Esophagus squamous epithelium (tissue), 5 donors: ENCODE results near the gene RASSF3. TPM values are rescaled to one million over a fixed set of nuclear protein-coding genes. Genes with fewer than 3 reads are reported as not detected.
"Not testable (repeated sequence)": the region's sequence is repeated elsewhere in the genome, so short reads cannot be mapped to it uniquely, and the experiment has no call there.

Experiments used
- DNase-seq: peaks from one replicate; lab custom pipeline; 2025; lab: John Stamatoyannopoulos, UW
- H3K27ac ChIP-seq, 4 donors: fragments of 200-600 bp; sonication (generic); one replicate each; pipeline ENCODE4 v1.5.1; 2016 to 2019; ENCODE audit warnings: mild to moderate bottlenecking in 1 of 4
- H3K27me3 ChIP-seq, 4 donors: fragments of 200-600 bp; sonication (generic); 1 replicate in 3 of 4; 2 replicates in 1 of 4; pipeline versions ENCODE4 v1.5.1 to v1.6.0; 2017 to 2021; ENCODE audit warnings: antibody characterized with exemption in 1 of 4
- H3K36me3 ChIP-seq, 3 donors: fragments of 200-600 bp; sonication (generic); one replicate each; pipeline ENCODE4 v1.5.1; 2016 to 2019
- H3K4me1 ChIP-seq, 3 donors: fragments of 200-600 bp; sonication (generic); one replicate each; pipeline ENCODE4 v1.5.1; 2017 to 2019
- H3K4me3 ChIP-seq, 4 donors: fragments of 200-600 bp; sonication (generic); 1 replicate in 3 of 4; 2 replicates in 1 of 4; pipeline ENCODE4 v1.5.1; 2016 to 2019; ENCODE audit warnings: mild to moderate bottlenecking in 2 of 4, moderate library complexity in 1 of 4
- H3K9me3 ChIP-seq, 3 donors: fragments of 200-600 bp; sonication (generic); one replicate each; pipeline ENCODE4 v1.5.1; 2016 to 2019
- POLR2A ChIP-seq, 4 donors: fragments of 450-650 bp; IDR thresholded peaks; one replicate each; pipeline ENCODE4 v1.6.1; 2017; ENCODE audit warnings: antibody characterized with exemption in 4 of 4, mild to moderate bottlenecking in 4 of 4, moderate library complexity in 3 of 4
- WGBS, 2 donors: methylation state at CpG; one replicate each; pipeline ENCODE4 v1.1.5; 2018; 5-methylcytosine and 5-hydroxymethylcytosine counted together
- intact Hi-C: fragments of 100-400 bp; cut with DNase I; formaldehyde crosslinking; loops from one replicate; pipeline ENCODE4 v1.15.0; 2022
- total RNA-seq, 4 donors: library from RNA; depleted of rRNA; stranded (reverse); fragments of >200 nt; gene quantifications; one replicate each; pipeline ENCODE4 v1.1.0, GENCODE V29; 2016
- TF ChIP-seq, protein P1 (sequence below), 6 experiments: fragments of 450-650 bp in 4 of 6; fragments of 200-600 bp in 2 of 6; sonication (generic) in 2 of 6; IDR thresholded peaks; one replicate each; pipeline ENCODE4 v1.5.1; 2016 to 2019; ENCODE audit warnings: antibody characterized with exemption in 6 of 6, mild to moderate bottlenecking in 4 of 6, moderate library complexity in 4 of 6
- donor health status: DM: yes; HTN: yes; CAD: no.

The RASSF3 gene
- total RNA-seq, 4 donors from 2014 or later, result 10.4 to 44.4 (median 15.5) TPM

DNA sequence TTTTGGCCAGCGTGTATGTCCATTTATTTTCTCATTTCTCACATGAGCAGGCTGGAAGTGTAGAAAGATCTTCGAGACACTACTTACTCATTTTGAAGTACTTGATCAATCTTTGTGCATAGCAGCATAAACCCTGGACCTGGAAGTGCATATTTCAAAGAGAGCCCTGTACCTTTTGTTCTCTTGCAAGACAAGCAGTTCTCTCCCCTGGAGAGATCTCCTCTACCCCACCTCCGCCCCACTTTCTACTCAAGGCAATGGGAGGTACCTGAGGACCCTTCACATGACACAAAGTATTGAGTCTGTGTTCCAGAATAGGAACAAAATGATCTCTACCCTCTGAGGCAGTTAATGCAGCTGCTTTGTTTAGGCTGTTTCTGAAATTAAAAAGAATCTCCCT is 27.4 kb upstream of the RASSF3 start:
- intact Hi-C loops, result no loop called here
- TF ChIP-seq, protein P1, sequence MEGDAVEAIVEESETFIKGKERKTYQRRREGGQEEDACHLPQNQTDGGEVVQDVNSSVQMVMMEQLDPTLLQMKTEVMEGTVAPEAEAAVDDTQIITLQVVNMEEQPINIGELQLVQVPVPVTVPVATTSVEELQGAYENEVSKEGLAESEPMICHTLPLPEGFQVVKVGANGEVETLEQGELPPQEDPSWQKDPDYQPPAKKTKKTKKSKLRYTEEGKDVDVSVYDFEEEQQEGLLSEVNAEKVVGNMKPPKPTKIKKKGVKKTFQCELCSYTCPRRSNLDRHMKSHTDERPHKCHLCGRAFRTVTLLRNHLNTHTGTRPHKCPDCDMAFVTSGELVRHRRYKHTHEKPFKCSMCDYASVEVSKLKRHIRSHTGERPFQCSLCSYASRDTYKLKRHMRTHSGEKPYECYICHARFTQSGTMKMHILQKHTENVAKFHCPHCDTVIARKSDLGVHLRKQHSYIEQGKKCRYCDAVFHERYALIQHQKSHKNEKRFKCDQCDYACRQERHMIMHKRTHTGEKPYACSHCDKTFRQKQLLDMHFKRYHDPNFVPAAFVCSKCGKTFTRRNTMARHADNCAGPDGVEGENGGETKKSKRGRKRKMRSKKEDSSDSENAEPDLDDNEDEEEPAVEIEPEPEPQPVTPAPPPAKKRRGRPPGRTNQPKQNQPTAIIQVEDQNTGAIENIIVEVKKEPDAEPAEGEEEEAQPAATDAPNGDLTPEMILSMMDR (IDR thresholded peaks at IDR 0.05), result no peak
- TF ChIP-seq POLR2A (IDR thresholded peaks at IDR 0.05), result no peak
- H3K27ac ChIP-seq, result peak overlapping the region in 2 of 4 donors; percentile 17 to 69
- H3K4me1 ChIP-seq, result peaks cover 0 to 26% (median 11%) of the 10 kb centered on the region in 3 donors
- H3K4me3 ChIP-seq, result no peak overlapping the region
- no peaks in the 10 kb centered on the region for H3K36me3 ChIP-seq
- no peak for DNase-seq
- no peaks in the 10 kb centered on the region for H3K9me3 ChIP-seq
- 67 to 83% methylated on average over 3 of the region's 3 CpGs for WGBS, 2 donors
- no peaks in the 10 kb centered on the region for H3K27me3 ChIP-seq

DNA sequence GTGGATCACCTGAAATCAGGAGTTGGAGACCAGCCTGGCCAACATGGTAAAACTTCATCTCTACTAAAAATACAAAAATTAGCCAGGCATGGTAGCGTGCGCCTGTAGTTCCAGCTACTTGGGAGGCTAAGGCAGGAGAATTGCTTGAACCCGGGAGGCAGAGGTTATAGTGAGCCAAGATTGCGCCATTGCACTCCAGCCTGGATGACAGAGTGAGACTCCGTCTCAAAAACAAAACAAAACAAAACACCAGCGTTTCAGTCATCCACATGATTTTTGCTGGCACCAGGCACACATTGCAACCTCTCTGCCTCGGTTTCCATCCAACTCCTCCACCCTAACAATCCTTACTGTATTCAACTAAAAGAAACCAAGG is 26.9 kb upstream of the RASSF3 start:
- H3K27me3 ChIP-seq, H3K36me3 ChIP-seq, DNase-seq, intact Hi-C loops, H3K9me3 ChIP-seq: not testable (repeated sequence)
- H3K4me3 ChIP-seq, result peak overlapping the region in 1 of 4 donors; percentile 42
- H3K4me1 ChIP-seq, result peaks cover 0 to 26% (median 11%) of the 10 kb centered on the region in 3 donors
- peak overlapping the region in 2 of 4 donors; percentile 17 to 69 for H3K27ac ChIP-seq
- 66 to 70% methylated on average over 7 of the region's 7 CpGs for WGBS, 2 donors

DNA sequence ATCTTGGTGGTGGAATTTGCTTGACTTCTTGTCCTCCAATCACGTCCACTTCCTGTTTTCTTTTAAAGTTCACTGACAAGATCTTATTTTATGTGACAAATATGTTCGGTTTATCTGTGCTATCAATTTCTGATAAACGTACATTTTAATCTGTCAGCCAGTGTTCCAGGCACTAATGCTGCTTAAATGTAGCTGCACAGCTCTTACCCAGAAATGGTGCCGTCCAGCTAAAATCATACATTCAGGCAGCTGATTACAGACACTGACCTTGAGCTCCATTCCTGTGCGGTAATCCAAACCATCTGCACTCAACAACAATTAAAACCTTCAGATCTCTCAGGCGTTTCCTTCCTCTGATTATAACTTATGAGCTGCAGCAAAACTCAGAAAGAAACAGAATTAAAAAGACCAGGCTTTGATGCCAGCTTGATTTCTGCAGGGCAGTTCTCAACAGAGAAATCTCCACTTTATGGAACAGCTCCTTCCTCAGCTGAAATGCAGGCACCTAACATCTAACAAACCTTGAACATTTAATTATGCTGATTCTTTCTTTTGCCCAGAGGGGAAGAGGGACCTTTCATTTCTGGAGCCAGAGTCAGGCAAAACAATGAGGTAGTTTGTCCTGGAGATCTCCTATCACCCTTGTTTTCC is 26.4 kb upstream of the RASSF3 start:
- intact Hi-C loops, result no loop called here
- H3K4me3 ChIP-seq, result peak overlapping the region in 1 of 4 donors; percentile 42
- WGBS, 2 donors, result 33 to 38% methylated on average over 6 of the region's 6 CpGs
- DNase-seq, result no peak
- no peaks in the 10 kb centered on the region for H3K36me3 ChIP-seq
- TF ChIP-seq, protein P1 (IDR thresholded peaks at IDR 0.05), result no peak
- no peak for TF ChIP-seq POLR2A (IDR thresholded peaks at IDR 0.05)
- peaks cover 0 to 26% (median 11%) of the 10 kb centered on the region in 3 donors for H3K4me1 ChIP-seq
- peak overlapping the region in 2 of 4 donors; percentile 17 to 69 for H3K27ac ChIP-seq
- H3K27me3 ChIP-seq, result no peaks in the 10 kb centered on the region
- no peaks in the 10 kb centered on the region for H3K9me3 ChIP-seq

DNA sequence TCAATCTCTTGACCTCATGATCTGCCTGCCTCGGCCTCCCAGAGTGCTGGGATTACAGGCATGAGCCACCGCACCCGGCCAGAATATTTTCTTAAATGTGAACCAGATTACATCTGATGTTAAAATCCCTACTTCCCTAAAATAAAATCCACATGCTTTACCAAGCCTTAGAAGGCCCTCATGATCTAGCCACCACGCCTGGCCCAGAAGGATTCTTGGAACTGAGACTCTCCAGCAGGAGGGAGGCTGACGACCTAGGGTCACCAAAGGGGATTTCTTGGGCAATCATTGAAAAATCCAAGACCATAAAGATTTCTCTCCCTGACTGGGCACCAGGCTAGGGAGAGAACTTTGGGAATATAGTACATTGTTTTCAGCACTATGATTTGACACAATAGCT is 25.2 kb upstream of the RASSF3 start:
- WGBS, 2 donors, result 73 to 85% methylated on average over 5 of the region's 5 CpGs
- DNase-seq, result no peak
- intact Hi-C loops, result no loop called here

DNA sequence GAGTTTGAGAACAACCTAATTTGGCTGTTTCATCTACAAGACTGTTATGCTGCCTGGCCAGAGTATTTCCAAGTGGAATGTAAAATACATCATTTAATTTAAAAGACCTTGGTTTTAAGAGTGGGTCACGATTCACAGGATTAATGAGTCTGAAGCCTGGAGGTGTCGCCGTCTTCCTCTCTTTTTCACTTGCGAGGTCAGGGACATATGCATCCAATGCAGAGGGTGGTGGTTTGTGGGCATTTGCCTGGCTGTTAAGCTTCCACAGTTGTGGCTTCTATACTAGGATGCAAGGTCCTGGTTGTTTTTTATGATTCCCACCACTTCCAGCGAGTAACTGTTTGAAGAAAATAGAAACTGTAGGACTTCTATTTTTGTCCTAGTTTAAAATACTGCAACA is 22.8 kb upstream of the RASSF3 start:
- Histone ChIP-seq H3K4me3 (no peak overlapping the region), H3K9me3 (no peaks in the 10 kb centered on the region), H3K36me3 (no peaks in the 10 kb centered on the region), H3K4me1 (peaks cover 0 to 22% (median 11%) of the 10 kb centered on the region in 3 donors), H3K27me3 (no peaks in the 10 kb centered on the region), H3K27ac (no peak overlapping the region)
- 78 to 85% methylated on average over 5 of the region's 5 CpGs for WGBS, 2 donors
- intact Hi-C loops, result no loop called here
- no peak for DNase-seq
- TF ChIP-seq, protein P1 (IDR thresholded peaks at IDR 0.05), result no peak
- no peak for TF ChIP-seq POLR2A (IDR thresholded peaks at IDR 0.05)

More for the DNA sequence above, 25.2 kb upstream of the RASSF3 start:
- H3K27me3 ChIP-seq, result no peaks in the 10 kb centered on the region
- no peaks in the 10 kb centered on the region for H3K36me3 ChIP-seq
- no peak overlapping the region for H3K27ac ChIP-seq
- TF ChIP-seq, protein P1 (IDR thresholded peaks at IDR 0.05), result no peak
- TF ChIP-seq POLR2A (IDR thresholded peaks at IDR 0.05), result no peak
- no peaks in the 10 kb centered on the region for H3K9me3 ChIP-seq
- no peak overlapping the region for H3K4me3 ChIP-seq
- H3K4me1 ChIP-seq, result peaks cover 0 to 26% (median 11%) of the 10 kb centered on the region in 3 donors
